ENCODE data around the gene PI16.

GRCh38 chr6:37008484-37009465 lies 54.2 kb downstream of the PI16 start:
- TF ChIP-seq CTCF (conservative IDR thresholded peaks at IDR 0.05 in 1 of 2, IDR thresholded peaks at IDR 0.05 in 1 of 2; ENCODE audit: extremely low read depth in 1 of 2, insufficient read depth in 1 of 2, low read depth in 1 of 2, low read length in 2 of 2) (no peak), EZH2 (IDR thresholded peaks at IDR 0.05; ENCODE audit: borderline replicate concordance, low read length) (no peak)
